K562 (cell line): Measurements from ENCODE around the gene OSBPL1A. TPM values are rescaled to one million over a fixed set of nuclear protein-coding genes. Genes with fewer than 3 reads are reported as not detected.

Experiments used
- CHD1 ChIP-seq: fragments of 200-600 bp; sonication (generic); IDR thresholded peaks from one replicate; pipeline ENCODE4 v1.6.1; 2012; ENCODE audit warnings: mild to moderate bottlenecking, moderate library complexity, low read length, inconsistent platforms
- KLF1 ChIP-seq: fragments of 450-650 bp; IDR thresholded peaks from 2 replicates; pipeline ENCODE4 v1.6.1; 2016; ENCODE audit warnings: missing genetic modification characterization, missing compliant biosample characterization
- POLR2AphosphoS5 ChIP-seq: IDR thresholded peaks from 2 replicates; pipeline ENCODE4 v1.6.1; 2011; ENCODE audit warnings: mild to moderate bottlenecking, low read depth, low read length, moderate library complexity; ENCODE audit not compliant: control insufficient read depth, insufficient read depth
- RBBP5 ChIP-seq: fragments of 200-600 bp; sonication (generic); IDR thresholded peaks from 2 replicates; pipeline ENCODE4 v1.6.1; 2012; ENCODE audit warnings: borderline replicate concordance, mild to moderate bottlenecking, low read length, control low read depth, inconsistent platforms; ENCODE audit not compliant: insufficient read depth, poor library complexity, severe bottlenecking
- WHSC1 ChIP-seq: IDR thresholded peaks from one replicate; pipeline ENCODE4 v1.6.1; 2012; ENCODE audit warnings: low read length, control low read depth, inconsistent platforms
- polyA plus RNA-seq, 8 experiments: library from polyadenylated mRNA; depleted of rRNA in 4 of 8; stranded (reverse) in 5 of 8; unstranded in 3 of 8; fragments of >200 nt; fragmentation: Nextera tagmentation in 2 of 8; fragmentation: Illumina TruSeq in 1 of 8; extraction: Ambion mirVana in 2 of 8; extraction: Trizol in 1 of 8; gene quantifications; 2 replicates each; pipeline versions ENCODE4 v1.2.1 to v1.2.3, GENCODE V29; 2011 to 2014; ENCODE audit warnings: inconsistent platforms in 1 of 8, missing spikeins in 1 of 8
- total RNA-seq, 7 experiments: library from RNA; depleted of rRNA in 6 of 7; stranded (reverse); fragments of >200 nt in 6 of 7; fragmentation: Illumina TruSeq in 2 of 7; extraction: Trizol in 2 of 7; gene quantifications; 2 replicates each; pipeline versions ENCODE4 v1.2.1 to v1.2.3, GENCODE V29; 2011 to 2021; ENCODE audit warnings: low replicate concordance in 1 of 7
- TF ChIP-seq, protein P1 (sequence below), 2 experiments: fragments of 450-650 bp; IDR thresholded peaks; 2 replicates each; pipeline ENCODE4 v1.6.1; 2016; ENCODE audit warnings: mild to moderate bottlenecking in 2 of 2, borderline replicate concordance in 1 of 2, low read depth in 1 of 2, moderate library complexity in 1 of 2
- TF ChIP-seq, protein P2 (sequence below): IDR thresholded peaks from 2 replicates; pipeline ENCODE4 v1.6.1; 2014; ENCODE audit warnings: antibody characterized with exemption
- TF ChIP-seq, protein P3 (sequence below): sonication (generic); formaldehyde crosslinking; IDR thresholded peaks from 2 replicates; pipeline ENCODE4 v1.8.1; 2023; ENCODE audit warnings: mild to moderate bottlenecking, missing genetic modification reagents

Gene OSBPL1A
- total and polyA plus RNA-seq, 9 of the 15 experiments (the other 6 are each of a cell fraction or from before 2014, with no cell fraction given): 0.40 to 0.49 TPM; not detected in 7

DNA sequence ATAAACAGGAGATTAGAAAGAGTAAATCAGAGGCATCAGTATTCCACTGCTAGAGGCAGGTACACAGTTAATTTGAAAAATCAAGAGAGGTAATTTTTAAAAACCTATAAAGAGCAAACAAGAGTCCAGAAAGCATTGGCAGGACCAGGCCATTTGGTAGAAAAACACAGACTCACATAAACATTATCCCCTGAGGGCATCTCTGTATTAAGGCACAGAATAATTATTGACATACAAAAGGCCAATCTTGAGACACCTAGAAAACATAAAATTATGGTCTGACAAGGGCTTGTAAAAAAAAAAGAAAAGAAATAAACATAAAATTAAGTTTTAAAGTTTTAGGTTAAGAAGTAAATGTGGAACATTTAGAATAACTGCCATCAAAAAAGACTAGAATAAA lies 120.6 kb downstream of the OSBPL1A start (continued):
- TF ChIP-seq, protein P1, sequence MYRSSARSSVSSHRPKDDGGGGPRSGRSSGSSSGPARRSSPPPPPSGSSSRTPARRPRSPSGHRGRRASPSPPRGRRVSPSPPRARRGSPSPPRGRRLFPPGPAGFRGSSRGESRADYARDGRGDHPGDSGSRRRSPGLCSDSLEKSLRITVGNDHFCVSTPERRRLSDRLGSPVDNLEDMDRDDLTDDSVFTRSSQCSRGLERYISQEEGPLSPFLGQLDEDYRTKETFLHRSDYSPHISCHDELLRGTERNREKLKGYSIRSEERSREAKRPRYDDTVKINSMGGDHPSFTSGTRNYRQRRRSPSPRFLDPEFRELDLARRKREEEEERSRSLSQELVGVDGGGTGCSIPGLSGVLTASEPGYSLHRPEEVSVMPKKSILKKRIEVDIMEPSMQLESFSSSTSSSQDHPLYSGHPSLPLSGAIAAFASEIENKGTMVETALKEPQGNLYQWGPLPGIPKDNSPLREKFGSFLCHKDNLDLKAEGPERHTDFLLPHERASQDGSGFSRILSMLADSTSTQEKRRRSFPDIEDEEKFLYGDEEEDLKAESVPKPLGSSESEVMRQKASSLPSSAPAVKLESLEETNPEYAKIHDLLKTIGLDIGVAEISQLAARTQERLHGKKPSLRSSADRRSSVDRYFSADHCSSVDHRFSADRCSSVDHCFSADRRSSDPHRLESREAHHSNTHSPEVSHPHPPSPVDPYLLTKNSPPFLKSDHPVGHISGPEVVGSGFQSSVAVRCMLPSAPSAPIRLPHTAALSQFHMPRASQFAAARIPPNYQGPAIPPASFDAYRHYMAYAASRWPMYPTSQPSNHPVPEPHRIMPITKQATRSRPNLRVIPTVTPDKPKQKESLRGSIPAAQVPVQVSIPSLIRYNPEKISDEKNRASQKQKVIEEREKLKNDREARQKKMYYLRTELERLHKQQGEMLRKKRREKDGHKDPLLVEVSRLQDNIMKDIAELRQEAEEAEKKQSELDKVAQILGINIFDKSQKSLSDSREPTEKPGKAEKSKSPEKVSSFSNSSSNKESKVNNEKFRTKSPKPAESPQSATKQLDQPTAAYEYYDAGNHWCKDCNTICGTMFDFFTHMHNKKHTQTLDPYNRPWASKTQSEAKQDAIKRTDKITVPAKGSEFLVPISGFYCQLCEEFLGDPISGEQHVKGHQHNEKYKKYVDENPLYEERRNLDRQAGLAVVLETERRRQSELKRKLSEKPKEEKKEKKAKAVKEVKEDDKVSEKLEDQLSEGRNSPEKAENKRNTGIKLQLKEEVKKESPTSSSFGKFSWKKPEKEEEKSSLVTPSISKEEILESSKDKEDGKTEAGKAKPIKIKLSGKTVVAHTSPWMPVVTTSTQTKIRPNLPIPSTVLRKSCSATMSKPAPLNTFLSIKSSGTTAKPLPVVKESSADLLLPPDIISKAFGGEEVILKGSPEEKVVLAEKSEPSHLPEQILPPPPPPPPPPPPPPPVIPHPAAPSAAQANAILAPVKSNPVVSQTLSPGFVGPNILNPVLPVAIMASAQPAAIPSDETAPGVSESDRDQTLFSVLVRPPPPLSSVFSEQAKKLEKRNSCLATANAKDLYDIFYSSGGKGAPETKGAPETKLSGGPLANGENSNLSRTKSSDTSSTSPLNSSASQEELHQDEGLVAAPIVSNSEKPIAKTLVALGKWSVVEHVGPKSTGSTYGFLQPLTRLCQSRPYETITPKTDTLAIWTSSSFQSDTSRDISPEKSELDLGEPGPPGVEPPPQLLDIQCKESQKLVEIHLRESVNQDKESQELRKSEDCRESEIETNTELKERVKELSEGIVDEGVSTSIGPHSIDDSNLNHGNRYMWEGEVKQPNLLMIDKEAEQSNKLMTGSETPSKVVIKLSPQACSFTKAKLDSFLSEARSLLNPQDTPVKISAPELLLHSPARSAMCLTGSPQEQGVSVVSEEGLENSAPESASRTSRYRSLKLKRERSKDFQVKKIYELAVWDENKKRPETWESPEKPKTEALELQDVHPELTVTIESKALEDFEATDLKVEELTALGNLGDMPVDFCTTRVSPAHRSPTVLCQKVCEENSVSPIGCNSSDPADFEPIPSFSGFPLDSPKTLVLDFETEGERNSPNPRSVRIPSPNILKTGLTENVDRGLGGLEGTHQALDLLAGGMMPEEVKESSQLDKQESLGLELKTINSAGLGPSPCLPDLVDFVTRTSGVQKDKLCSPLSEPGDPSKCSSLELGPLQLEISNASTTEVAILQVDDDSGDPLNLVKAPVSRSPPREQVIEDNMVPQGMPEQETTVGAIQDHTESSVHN (IDR thresholded peaks at IDR 0.05; ENCODE audit: borderline replicate concordance in 1 of 2, low read depth in 1 of 2): no peak
- no peak for TF ChIP-seq RBBP5
- TF ChIP-seq, protein P2, sequence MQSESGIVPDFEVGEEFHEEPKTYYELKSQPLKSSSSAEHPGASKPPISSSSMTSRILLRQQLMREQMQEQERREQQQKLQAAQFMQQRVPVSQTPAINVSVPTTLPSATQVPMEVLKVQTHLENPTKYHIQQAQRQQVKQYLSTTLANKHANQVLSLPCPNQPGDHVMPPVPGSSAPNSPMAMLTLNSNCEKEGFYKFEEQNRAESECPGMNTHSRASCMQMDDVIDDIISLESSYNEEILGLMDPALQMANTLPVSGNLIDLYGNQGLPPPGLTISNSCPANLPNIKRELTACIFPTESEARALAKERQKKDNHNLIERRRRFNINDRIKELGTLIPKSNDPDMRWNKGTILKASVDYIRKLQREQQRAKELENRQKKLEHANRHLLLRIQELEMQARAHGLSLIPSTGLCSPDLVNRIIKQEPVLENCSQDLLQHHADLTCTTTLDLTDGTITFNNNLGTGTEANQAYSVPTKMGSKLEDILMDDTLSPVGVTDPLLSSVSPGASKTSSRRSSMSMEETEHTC: no peak
- TF ChIP-seq, protein P3, sequence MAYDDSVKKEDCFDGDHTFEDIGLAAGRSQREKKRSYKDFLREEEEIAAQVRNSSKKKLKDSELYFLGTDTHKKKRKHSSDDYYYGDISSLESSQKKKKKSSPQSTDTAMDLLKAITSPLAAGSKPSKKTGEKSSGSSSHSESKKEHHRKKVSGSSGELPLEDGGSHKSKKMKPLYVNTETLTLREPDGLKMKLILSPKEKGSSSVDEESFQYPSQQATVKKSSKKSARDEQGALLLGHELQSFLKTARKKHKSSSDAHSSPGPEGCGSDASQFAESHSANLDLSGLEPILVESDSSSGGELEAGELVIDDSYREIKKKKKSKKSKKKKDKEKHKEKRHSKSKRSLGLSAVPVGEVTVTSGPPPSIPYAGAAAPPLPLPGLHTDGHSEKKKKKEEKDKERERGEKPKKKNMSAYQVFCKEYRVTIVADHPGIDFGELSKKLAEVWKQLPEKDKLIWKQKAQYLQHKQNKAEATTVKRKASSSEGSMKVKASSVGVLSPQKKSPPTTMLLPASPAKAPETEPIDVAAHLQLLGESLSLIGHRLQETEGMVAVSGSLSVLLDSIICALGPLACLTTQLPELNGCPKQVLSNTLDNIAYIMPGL (CRISPR knock-in tag): no peak
- TF ChIP-seq POLR2AphosphoS5: no peak
- TF ChIP-seq CHD1: no peak
- TF ChIP-seq KLF1 (tag): no peak
- TF ChIP-seq WHSC1: no peak
